GM19043 (cell line): ENCODE data around the gene FUT4.
"Not testable (repeated sequence)": the region's sequence is repeated elsewhere in the genome, so short reads cannot be mapped to it uniquely, and the experiment has no call there.

Experiments
- ATAC-seq: cut with Tn5 transposase; IDR thresholded peaks from one replicate; pipeline ENCODE4 v1.9.1; 2021; ENCODE audit warnings: low read depth; ENCODE audit not compliant: unreplicated experiment

The FUT4 gene

GRCh38 chr11:94563176-94563847, 19.6 kb downstream of the FUT4 start:
- no peak for ATAC-seq

GRCh38 chr11:94563848-94564467, 20.2 kb downstream of the FUT4 start:
- ATAC-seq = no peak

- ATAC-seq = no peak
Measured at GRCh38 chr11:94567181-94567670, 23.5 kb downstream of the FUT4 start, which contains the start of gene PIWIL4. Gene PIWIL4, plus strand, starts transcription at chr11:94567368. Its CDS starts 151 bp downstream, at chr11:94567519.

GRCh38 chr11:94568200-94568599, 24.5 kb downstream of the FUT4 start:
- ATAC-seq = no peak

- no peak for ATAC-seq
Measured at GRCh38 chr11:94568717-94569116, 25.0 kb downstream of the FUT4 start.

GRCh38 chr11:94572975-94573374, 29.3 kb downstream of the FUT4 start:
- ATAC-seq = not testable (repeated sequence)

GRCh38 chr11:94574193-94574961, 30.7 kb downstream of the FUT4 start:
- no peak for ATAC-seq

GRCh38 chr11:94576306-94576705, 32.6 kb downstream of the FUT4 start:
- ATAC-seq = no peak

- ATAC-seq = no peak
Measured at GRCh38 chr11:94577841-94578240, 34.1 kb downstream of the FUT4 start.

- peak; percentile 69 for ATAC-seq
Measured at GRCh38 chr11:94581926-94582325, 38.2 kb downstream of the FUT4 start.

- no peak for ATAC-seq
Measured at GRCh38 chr11:94583213-94583865, 39.6 kb downstream of the FUT4 start.

GRCh38 chr11:94583866-94584500, 40.3 kb downstream of the FUT4 start:
- ATAC-seq = no peak

GRCh38 chr11:94584978-94585377, 41.3 kb downstream of the FUT4 start:
- no peak for ATAC-seq

GRCh38 chr11:94585399-94585798, 41.7 kb downstream of the FUT4 start:
- no peak for ATAC-seq

GRCh38 chr11:94586546-94586945, 42.8 kb downstream of the FUT4 start:
- ATAC-seq = no peak

GRCh38 chr11:94586978-94587377, 43.3 kb downstream of the FUT4 start:
- no peak for ATAC-seq

GRCh38 chr11:94588366-94588942, 44.7 kb downstream of the FUT4 start:
- no peak for ATAC-seq

GRCh38 chr11:94590352-94591041, 46.8 kb downstream of the FUT4 start:
- no peak for ATAC-seq

GRCh38 chr11:94593030-94593429, 49.3 kb downstream of the FUT4 start:
- peak; percentile 56 for ATAC-seq
